Thyroid gland (tissue), 4 donors: ENCODE data around the gene RNF183.

Experiments
- CTCF ChIP-seq, 6 experiments: fragments of 200-600 bp in 3 of 6; fragments of 450-650 bp in 3 of 6; sonication (generic) in 3 of 6; IDR thresholded peaks; one replicate each; pipeline ENCODE4 v1.5.1; 2016 to 2019; ENCODE audit warnings: antibody characterized with exemption in 6 of 6, mild to moderate bottlenecking in 2 of 6, inconsistent platforms in 1 of 6, moderate library complexity in 1 of 6
- POLR2A ChIP-seq, 2 donors: fragments of 450-650 bp; IDR thresholded peaks; one replicate each; pipeline ENCODE4 v1.6.1; 2017; ENCODE audit warnings: antibody characterized with exemption in 2 of 2, mild to moderate bottlenecking in 2 of 2, moderate library complexity in 1 of 2

- TF ChIP-seq CTCF (IDR thresholded peaks at IDR 0.05), result no peak
- TF ChIP-seq POLR2A (IDR thresholded peaks at IDR 0.05), result no peak
These were observed 45.3 kb downstream of the RNF183 start for GRCh38 chr9:113257863-113258262.
